SKM-1 treated with dmso at 0.1 percent for 144 hours (cell line): Measurements from ENCODE around the gene LRBA.

Experiments
- DNase-seq: peaks from one replicate; lab custom pipeline; 2025; ENCODE audit not compliant: unreplicated experiment; lab: John Stamatoyannopoulos, UW

Gene LRBA

DNA sequence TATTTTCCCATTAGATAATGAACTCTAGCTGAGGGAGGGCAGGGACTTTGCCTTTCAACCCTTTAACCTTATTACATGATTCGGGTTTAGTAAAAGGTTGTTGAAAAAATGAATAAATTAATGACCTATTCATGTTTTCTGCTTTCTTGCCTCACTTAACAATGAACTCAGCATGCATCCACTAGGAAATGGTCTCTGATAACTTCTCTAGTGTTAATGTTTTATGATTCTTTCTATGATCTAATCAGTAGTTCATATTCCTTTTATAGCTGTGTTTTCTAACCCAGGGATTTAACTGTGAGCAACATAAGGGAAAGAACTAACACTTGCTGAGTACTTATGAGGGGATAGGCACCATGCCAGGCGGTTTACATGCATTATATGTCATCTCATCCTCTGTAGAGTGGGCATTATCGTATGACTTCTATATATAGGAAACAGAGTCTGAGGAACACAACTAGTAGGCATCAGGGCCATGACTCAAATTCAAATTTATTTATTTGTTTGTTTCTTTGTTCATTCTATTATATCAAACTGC, 669.8 kb downstream of the LRBA start:
- DNase-seq: no peak

GRCh38 chr4:150343796-150344195, 671.3 kb downstream of the LRBA start:
- DNase-seq: no peak

DNA sequence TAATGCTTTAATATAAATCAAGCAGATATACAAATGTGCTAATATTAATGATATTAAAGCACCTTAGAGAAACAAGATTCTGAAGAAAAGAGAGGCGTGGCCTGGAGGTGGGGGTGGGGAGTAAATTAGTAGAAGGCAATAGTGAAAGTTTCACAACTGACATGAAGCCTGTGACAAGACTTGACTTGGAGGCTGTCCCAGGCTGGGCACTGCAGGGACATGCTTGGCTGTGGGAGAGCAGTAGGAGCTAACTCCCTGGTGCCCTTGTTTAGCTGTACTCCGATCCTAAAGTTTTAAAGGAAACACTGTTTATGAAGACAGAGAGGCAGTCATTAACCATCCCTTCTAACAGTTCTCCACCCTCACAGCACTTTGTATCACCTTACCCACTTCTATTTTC, 672.1 kb downstream of the LRBA start:
- DNase-seq: no peak

DNA sequence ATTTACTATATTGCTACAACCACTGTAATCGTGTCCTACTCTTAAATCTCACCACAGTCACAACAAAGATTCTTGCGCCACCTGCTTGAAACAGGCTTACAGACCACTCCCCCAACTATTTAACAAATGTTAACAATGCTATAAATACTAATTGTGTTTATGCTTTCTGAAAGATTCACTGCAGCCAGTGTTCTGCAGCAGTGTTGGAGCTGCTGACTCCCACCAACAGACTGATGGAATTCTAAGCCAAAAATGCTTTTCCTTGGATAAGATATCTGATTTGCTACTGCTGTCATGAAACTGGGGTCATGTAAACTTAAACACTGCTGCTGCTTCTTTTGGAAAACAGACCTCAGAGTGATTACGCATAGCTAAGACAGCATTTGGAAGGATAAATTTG, 677.4 kb downstream of the LRBA start:
- DNase-seq: no peak

DNA sequence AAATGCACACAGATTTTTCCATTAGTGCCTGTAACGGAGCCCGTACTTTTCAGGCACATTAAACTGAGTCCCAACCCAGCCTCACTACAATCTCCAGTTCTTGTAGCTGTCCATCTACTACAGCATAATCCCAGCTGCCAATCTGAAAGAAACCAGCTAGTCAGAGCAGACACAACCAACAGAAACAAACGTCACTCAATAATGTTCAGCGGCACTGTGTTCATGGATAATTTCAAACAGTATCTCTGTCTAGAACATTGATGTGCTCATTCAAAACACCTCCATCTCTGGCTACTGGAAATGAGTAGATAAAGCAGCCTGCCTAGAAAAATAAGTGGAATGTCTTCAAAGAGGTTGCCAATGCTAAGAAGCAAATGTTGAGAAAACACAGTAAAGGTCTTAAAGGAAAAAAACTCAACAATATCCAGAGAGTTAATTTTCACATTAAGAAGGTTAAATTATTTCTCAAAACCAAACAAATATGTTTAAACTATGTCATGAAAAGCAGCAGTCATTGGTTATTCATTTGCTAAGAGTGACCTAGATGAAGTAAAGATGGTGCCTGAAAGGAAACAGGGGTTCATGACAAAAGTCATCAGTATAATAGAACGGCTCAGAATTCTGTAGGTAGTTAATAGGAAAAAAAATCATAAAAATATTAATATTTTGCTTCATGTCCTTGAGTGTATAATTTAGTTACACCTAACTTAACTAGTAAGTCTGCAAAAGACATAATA, 678.2 kb downstream of the LRBA start:
- DNase-seq: no peak

GRCh38 chr4:150332961-150333360, 682.1 kb downstream of the LRBA start:
- no peak for DNase-seq

GRCh38 chr4:150332086-150332485, 683.0 kb downstream of the LRBA start:
- DNase-seq: no peak

- no peak for DNase-seq
Measured at GRCh38 chr4:150329373-150329772, 685.7 kb downstream of the LRBA start.

- DNase-seq: no peak
Measured at GRCh38 chr4:150328496-150328895, 686.6 kb downstream of the LRBA start.

- no peak for DNase-seq
Measured at GRCh38 chr4:150327262-150327780, 687.8 kb downstream of the LRBA start.

- DNase-seq: no peak
Measured at GRCh38 chr4:150325872-150326271, 689.2 kb downstream of the LRBA start.

GRCh38 chr4:150323406-150324325, 691.4 kb downstream of the LRBA start:
- no peak for DNase-seq

- DNase-seq: no peak
Measured at GRCh38 chr4:150322646-150323045, 692.4 kb downstream of the LRBA start.

GRCh38 chr4:150321113-150321512, 694.0 kb downstream of the LRBA start:
- DNase-seq: no peak

GRCh38 chr4:150318971-150319370, 696.1 kb downstream of the LRBA start:
- DNase-seq: no peak

DNA sequence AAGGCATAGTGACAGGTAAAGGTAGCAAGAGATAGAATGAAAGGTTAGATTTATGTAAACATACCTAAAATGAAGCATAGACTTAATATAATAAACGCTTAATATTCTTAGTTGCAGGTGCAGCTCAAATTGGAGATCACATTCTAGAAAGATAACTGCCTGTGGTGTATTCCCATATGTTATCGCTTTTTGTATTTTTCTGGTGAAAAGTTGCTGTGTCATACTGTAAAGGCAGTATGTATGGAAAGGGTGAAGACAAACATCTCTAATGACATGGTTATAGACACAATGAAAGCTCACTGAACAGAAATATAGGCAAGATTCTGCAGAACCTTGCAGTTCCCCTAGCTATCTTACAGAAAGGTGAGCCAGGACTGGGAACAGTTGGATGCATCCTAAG, 696.6 kb downstream of the LRBA start:
- DNase-seq: no peak

DNA sequence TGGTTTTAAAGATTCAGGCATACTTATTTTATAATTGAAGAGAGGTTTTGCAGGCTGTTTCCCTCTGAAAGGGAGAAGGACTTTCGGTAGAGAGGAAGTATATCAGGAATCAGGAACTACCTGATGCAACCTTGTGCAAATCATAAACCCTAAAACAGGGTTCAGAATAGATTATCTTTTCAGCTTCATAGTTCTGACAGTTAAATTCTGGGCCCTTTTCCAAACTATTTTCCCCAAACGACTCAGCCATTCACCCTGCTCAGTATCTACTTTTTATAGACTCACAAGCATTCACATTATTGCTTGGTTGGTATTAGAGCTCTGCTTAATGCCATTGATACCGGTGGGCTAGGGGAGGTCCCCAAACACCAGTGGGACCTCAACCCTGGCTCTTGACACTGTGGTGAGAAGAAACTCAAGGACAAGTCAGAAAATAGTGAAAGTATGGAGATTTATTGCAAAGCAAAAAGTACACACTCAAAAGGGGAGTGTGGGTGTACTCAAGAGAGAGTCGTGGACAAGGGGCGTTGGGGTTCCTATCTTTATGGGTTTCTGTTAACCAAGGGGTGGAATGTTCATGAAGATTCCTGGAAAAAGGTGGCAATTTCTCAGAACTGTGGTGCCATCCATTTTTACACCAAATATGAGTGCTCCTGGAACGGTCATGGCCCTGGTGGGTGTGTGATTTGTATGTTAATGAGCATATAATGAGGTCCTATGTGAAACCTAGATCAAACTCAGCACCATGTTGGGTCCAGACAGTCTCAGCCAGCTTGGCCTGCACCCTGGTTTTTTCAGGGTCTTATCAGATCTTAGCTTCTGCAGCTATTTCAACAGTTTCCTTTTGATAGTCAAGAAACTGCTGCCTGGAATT, 698.5 kb downstream of the LRBA start:
- DNase-seq: peak; percentile 50

DNA sequence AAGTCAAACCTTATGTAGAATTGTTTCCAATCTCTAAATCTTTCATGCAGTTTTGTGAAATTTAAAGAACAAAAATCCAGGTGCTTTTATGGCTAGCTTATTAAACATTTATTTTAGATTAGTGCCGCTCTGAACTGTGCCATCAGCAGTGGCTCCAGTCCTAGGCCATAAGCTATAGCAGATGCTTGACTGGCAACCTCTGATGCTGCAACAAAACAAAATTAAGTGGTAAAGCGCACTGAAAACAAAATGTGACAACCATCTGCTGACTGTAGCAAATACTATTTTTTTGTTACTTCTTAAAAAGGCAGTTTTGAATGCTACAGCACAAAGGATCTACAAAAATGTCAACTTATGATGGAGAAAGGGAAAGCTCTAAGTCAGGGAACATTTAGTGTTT, 699.4 kb downstream of the LRBA start:
- DNase-seq: no peak

GRCh38 chr4:150315175-150315574, 699.9 kb downstream of the LRBA start:
- DNase-seq: no peak

- DNase-seq: no peak
Measured at GRCh38 chr4:150314031-150314430, 701.1 kb downstream of the LRBA start.
